ENCODE data around the gene LRP1B.

DNA sequence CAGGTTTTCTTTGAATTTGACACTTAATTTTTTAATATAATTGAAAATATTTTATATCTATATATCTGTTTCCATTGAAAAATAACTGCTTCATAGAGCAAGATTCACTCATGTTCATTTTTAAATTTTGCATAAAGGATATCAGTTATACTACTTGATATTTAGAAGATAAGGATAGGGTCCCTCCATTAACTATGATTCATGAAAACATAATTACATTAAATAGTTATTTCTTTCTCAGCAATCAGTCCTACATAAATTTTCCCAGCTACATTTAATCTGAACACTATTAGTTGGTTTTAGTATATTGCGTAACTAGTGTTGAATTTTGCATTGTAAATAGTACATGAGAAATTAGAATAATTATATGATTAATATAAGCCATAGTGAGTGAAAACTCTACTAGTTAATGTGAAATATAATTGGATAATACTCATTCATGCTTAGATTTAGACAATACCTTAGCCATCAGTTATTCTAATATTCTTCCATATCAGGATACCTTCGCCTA, 42.7 kb downstream of the LRP1B start:
- TF ChIP-seq TAF1 (IDR thresholded peaks at IDR 0.05; ENCODE audit: borderline replicate concordance, low read depth, low read length) (no peak), POLR2AphosphoS5 (IDR thresholded peaks at IDR 0.05; ENCODE audit: low read depth, low read length) (no peak)
